Chondrocyte (in vitro differentiated cells): ENCODE results near the gene EIF2AK2. TPM values are rescaled to one million over a fixed set of nuclear protein-coding genes. Genes with fewer than 3 reads are reported as not detected.
"Not testable (repeated sequence)": the region's sequence is repeated elsewhere in the genome, so short reads cannot be mapped to it uniquely, and the experiment has no call there.

Source experiments
- DNase-seq: peaks from one replicate; pipeline ENCODE4 v3.0.0; 2021; ENCODE audit warnings: mixed read lengths, low spot score
- H3K27ac Mint-ChIP-seq: one replicate; pipeline ENCODE4 v1.8.0; 2021; ENCODE audit warnings: mild to moderate bottlenecking, moderate library complexity, mixed read lengths; ENCODE audit not compliant: unreplicated experiment
- H3K27me3 Mint-ChIP-seq: 2 replicates; pipeline ENCODE4 v1.8.0; 2021; ENCODE audit warnings: low read depth, mixed read lengths
- H3K36me3 Mint-ChIP-seq: 2 replicates; pipeline ENCODE4 v1.8.0; 2021; ENCODE audit warnings: low read depth, mixed read lengths
- H3K4me1 Mint-ChIP-seq: 2 replicates; pipeline ENCODE4 v1.8.0; 2021; ENCODE audit warnings: low read depth, mild to moderate bottlenecking, mixed read lengths
- H3K4me3 Mint-ChIP-seq: one replicate; pipeline ENCODE4 v1.8.0; 2021; ENCODE audit warnings: mild to moderate bottlenecking, moderate library complexity, mixed read lengths; ENCODE audit not compliant: unreplicated experiment
- H3K9me3 Mint-ChIP-seq: 2 replicates; pipeline ENCODE4 v1.8.0; 2021; ENCODE audit warnings: low read depth, mixed read lengths
- CTCF ChIP-seq: fragments of 200-600 bp; sonication (generic); IDR thresholded peaks from 2 replicates; pipeline ENCODE4 v1.5.0; 2021; ENCODE audit warnings: antibody characterized with exemption, mild to moderate bottlenecking, moderate library complexity
- total RNA-seq: library from RNA; stranded (reverse); gene quantifications from 3 replicates; pipeline ENCODE4 v1.2.1, GENCODE V29; 2021

Gene EIF2AK2
- total RNA-seq, 1 donor from 2014 or later = 46.4 TPM

DNA sequence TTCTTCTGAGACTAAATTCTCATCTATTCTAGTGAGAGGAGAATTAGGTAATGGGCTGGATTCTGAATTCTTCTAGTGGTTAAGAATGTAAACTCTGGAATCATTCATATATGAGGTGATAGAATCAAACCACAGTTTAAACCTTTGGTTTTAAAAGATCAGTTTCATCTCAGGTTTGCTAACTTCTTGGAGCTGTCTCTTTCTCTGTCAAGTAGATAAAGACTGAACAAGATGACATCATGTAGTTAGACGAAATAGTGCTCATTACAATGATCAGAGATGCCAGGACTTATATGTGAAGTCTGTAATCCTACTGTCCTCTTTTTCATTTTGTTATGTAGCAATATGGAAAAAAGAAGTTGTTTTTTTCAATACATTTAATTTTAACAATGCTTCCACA lies 44.4 kb upstream of the EIF2AK2 start:
- TF ChIP-seq CTCF = no peak
- no peak overlapping the region for H3K27ac Mint-ChIP-seq
- H3K4me3 Mint-ChIP-seq = no peak overlapping the region
- H3K9me3 Mint-ChIP-seq = peaks cover 5% of the 10 kb centered on the region
- no peak for DNase-seq
- no peaks in the 10 kb centered on the region for H3K4me1 Mint-ChIP-seq
- H3K36me3 Mint-ChIP-seq = peaks cover 22% of the 10 kb centered on the region
- H3K27me3 Mint-ChIP-seq = no peaks in the 10 kb centered on the region

GRCh38 chr2:37198681-37199065 lies 41.9 kb upstream of the EIF2AK2 start:
- Mint-ChIP-seq H3K9me3 (peaks cover 2% of the 10 kb centered on the region), H3K27ac (no peak overlapping the region), H3K36me3 (peaks cover 15% of the 10 kb centered on the region), H3K27me3 (no peaks in the 10 kb centered on the region), H3K4me1 (no peaks in the 10 kb centered on the region), H3K4me3 (no peak overlapping the region)
- no peak for TF ChIP-seq CTCF
- no peak for DNase-seq

GRCh38 chr2:37196320-37197195 lies 39.8 kb upstream of the EIF2AK2 start, which contains the start of gene CEBPZOS:
TSS of gene CEBPZOS (plus strand) at chr2:37196496. CDS start at chr2:37199705, 3,209 bp downstream.
- Mint-ChIP-seq H3K36me3 (peaks cover 8% of the 10 kb centered on the region), H3K27me3 (no peaks in the 10 kb centered on the region), H3K27ac (no peak within 1 kb of the TSS), H3K4me3 (no peak within 1 kb of the TSS), H3K4me1 (no peaks in the 10 kb centered on the region), H3K9me3 (no peaks in the 10 kb centered on the region)
- TF ChIP-seq CTCF = no peak
- no peak for DNase-seq

GRCh38 chr2:37195862-37196319 lies 39.1 kb upstream of the EIF2AK2 start:
- not testable (repeated sequence) for H3K36me3 Mint-ChIP-seq, H3K27ac Mint-ChIP-seq, DNase-seq, H3K4me1 Mint-ChIP-seq, H3K4me3 Mint-ChIP-seq, H3K9me3 Mint-ChIP-seq, H3K27me3 Mint-ChIP-seq

DNA sequence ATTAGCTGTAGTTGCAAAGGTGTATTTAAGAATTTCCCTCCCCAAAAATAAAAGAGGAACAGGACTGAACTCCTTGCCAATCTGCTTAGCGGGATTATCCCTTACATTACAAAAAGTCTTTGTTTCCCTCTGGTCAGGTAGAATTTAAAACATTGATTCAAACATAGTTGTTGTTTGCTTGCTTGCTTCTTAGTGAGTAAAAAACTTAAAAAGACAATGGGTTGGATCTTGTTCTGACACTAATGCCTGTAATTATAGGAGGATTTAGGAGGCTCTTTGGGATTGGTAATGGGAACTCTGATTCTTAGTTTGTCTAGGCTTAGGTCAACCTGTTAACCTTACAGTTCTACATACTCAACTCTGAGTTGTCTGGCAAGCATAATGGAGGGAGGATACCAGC lies 35.8 kb upstream of the EIF2AK2 start:
- no peaks in the 10 kb centered on the region for H3K9me3 Mint-ChIP-seq
- H3K27me3 Mint-ChIP-seq = peaks cover 2% of the 10 kb centered on the region
- no peak for TF ChIP-seq CTCF
- DNase-seq = no peak
- no peaks in the 10 kb centered on the region for H3K36me3 Mint-ChIP-seq
- no peak overlapping the region for H3K27ac Mint-ChIP-seq
- peaks cover 6% of the 10 kb centered on the region for H3K4me1 Mint-ChIP-seq
- no peak overlapping the region for H3K4me3 Mint-ChIP-seq
